ENCODE data around the gene CADPS.

The CADPS gene

DNA sequence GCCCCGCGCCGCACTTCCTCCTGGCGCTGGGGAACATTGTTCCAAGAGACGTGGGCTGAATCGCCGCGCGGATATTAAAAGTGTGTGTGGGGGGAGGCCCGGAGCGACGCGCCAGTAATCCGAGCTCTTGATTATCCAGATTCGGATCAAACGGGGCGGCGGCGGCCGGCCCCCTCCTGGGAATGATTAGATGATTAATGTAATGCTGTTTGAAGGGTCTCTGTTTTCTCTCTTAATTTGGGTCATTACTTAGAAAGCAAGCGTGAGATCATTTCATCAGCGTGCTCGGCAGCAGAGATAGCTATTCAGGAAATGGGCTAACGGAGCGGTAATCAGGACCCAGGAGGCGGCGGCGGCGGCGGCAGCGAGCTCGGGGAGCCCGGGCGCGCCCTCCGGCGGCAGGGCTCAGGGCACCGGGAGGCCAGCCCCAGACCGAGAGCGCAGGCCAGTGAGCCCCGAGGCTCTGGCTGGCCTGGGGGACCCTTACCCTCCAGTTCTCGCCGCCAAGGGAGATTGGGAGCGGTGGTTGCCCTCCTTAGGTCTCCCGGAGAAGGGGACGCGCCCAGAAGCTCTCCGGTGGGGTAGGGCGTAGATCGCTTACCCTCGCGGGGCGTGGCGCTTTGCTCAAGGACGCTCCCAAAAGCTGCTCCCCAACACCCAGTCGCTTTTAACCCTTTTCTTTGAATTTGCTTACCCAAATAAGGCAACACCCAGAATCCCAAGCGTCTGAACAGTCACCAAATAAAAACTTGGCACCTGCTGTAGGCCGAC, 506.3 kb downstream of the CADPS start:
- DNase-seq, result no peak

DNA sequence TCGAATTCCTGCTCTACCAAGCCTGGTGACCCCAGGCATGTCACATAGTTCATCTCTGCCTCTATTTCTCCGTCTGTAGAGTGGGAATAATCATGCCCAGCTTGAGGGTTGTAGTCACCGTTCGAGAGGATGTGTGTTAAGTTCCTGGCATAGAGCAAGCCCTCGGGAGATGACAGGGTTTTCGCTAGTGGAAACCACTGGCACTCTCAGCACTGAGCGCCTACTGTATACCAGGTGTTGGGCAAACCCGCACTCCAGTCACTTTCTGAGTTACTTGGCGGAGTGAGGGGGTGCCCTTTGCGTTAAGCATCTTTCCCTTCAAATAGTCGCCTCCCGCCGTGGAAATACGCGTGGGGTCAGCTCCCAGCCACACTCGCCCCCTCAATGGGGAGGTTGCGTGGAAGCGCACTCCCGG, 506.9 kb downstream of the CADPS start:
- no peak for DNase-seq

GRCh38 chr3:62367763-62368195, 507.4 kb downstream of the CADPS start:
- DNase-seq, result no peak

- DNase-seq, result no peak
These were observed 509.1 kb downstream of the CADPS start for GRCh38 chr3:62366126-62366484.

DNA sequence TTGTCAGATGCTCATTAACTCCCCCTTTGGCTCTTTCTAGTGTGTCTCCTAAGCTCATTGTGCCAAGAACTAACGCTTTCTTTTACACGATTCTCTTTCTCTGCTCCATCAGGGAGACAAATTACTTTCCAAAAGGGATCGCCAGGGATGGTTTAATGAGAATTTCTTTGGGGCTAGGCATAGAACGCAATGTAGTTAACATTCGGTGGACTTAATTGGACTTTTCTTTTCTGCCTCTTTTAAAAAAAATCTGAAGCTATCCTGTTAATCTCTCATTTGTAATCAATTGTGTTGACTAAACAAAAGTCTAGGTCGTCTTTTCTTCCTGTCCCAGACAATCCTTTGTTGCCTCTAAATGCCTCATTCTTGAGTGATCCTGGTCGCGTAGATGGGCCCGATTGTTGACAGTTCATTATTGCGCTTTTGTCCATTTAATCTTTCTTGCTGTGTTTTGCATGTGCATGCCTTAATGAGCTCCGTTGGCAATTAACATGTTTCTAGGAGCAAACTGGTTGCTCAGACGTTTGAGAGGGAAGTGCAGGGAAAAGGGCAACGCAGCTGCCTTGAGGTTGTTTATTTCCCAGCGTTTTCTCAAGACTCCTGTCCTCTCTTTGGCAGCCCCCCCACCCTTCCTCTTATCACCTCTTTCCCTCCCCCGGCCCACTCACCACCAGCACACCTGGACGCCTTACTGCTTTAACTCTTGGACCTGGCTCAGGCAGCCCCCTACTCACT, 509.7 kb downstream of the CADPS start:
- no peak for DNase-seq

DNA sequence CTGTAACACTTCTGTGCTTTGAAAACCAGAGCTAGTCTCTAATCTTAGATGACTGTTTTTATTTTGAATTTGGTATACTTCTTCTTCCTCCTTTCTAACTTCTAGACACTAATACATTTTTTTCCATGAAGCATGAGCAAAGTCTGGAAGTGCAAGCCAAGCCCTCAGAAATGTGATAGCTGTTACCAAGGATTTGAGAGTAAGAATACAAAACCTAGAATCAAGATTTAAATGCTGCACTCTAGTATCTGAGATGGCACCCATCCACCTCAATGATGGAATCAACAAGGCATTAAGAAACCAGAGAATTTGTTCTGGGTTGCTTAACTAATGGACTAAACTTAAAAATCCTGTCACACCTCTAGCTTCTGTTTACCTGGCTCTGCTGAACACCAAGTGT, 511.0 kb downstream of the CADPS start:
- DNase-seq, result no peak

GRCh38 chr3:62363275-62363674, 511.9 kb downstream of the CADPS start:
- no peak for DNase-seq

DNA sequence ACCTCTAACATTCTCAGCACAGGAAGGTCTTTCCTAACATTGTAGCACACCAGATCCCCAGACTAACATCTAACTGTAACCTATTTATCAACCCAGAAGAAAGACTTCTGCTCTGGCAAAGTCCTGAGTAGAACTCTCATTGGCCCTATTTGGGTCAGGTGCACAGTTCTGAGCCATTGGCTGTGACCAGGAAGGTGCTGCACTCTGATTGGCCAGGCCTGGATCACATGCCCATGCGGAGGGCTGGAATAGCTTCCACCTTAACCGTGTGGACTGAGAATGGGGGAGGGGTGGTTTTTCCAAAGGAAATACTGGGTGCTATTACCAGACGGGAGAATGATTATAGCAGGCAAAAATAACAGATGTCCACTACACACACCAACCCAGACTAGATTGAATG, 513.4 kb downstream of the CADPS start:
- no peak for DNase-seq

DNA sequence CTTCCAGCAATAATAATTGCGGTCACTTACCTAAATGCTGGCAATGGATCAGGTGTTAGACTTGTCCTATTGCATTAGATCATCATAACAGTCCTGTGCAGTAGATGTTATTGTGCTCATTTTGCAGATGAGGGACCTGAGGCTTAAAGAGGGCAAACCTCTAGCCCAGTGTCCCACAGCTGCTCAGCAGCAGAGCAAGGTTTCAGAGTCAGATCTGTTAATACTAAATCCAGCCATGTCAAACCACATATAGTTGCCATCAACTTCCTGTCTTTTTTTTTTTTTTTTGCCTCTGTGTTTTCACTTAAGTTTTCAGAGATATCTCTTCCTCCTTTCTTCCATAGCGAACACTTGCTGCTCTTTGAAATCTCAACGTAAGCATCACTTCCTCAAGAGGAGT, 514.0 kb downstream of the CADPS start:
- no peak for DNase-seq

GRCh38 chr3:62359531-62359930, 515.7 kb downstream of the CADPS start:
- DNase-seq, result no peak

- no peak for DNase-seq
These were observed 518.9 kb downstream of the CADPS start for GRCh38 chr3:62356356-62356755.

DNA sequence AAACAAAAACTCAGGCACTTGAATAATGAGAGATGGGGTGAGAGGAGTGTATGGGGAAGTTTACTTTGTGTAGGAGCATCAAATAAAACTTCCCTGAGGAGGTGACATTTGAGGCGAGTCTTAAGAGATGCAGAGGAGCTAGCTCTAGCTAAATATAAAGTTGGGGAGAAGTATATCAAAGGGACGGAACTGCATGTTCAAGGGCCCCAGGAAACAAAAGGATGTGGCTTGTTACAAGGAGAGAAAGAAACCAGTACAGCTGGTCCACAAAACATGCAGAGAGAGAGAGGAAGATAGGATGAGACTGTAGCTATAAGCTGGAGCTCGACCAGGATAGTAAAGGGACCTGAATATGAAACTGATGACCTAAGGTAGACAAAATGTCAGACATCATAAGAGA, 519.5 kb downstream of the CADPS start:
- DNase-seq, result no peak
